Cardiac fibroblast (primary cell): ENCODE results near the gene SAMD11.

Experiments
- DNase-seq, 2 donors: peaks; one replicate each; pipeline versions ENCODE4 v3.0.0 to v3.0.0-alpha.2; 2010; ENCODE audit warnings: low read depth in 2 of 2
- H3K4me3 ChIP-seq, 2 donors: replicated peaks in 1 of 2; 1 replicate in 1 of 2; 2 replicates in 1 of 2; pipeline ENCODE4 v1.5.1; 2011; ENCODE audit warnings: low read depth in 2 of 2, low read length in 2 of 2, mild to moderate bottlenecking in 2 of 2, moderate library complexity in 1 of 2
- TF ChIP-seq, protein P1 (sequence below): IDR thresholded peaks from one replicate; pipeline ENCODE4 v1.5.1; 2011; ENCODE audit warnings: low read depth, mild to moderate bottlenecking, low read length, inconsistent platforms

Gene SAMD11

DNA sequence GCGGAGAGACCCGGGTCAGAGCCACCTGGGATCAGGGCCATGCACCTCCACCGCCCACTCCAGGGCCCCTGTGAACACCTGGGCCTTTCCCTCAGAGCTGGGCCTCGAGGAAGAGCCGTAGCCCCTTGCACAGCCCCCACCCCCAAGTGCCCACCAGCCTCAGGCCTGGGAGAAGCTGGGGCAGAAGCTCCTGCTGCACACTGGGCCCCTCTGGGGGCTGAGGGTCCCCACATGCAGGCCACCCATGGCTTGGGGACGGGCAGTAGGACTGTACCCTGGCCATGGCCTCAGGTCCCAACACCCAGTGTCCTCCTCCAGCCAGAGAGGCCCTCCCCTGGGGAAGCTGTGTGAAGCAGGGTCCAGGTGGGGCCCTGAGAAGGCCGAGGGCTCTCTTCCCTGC lies 28.9 kb downstream of the SAMD11 start:
- TF ChIP-seq, protein P1, sequence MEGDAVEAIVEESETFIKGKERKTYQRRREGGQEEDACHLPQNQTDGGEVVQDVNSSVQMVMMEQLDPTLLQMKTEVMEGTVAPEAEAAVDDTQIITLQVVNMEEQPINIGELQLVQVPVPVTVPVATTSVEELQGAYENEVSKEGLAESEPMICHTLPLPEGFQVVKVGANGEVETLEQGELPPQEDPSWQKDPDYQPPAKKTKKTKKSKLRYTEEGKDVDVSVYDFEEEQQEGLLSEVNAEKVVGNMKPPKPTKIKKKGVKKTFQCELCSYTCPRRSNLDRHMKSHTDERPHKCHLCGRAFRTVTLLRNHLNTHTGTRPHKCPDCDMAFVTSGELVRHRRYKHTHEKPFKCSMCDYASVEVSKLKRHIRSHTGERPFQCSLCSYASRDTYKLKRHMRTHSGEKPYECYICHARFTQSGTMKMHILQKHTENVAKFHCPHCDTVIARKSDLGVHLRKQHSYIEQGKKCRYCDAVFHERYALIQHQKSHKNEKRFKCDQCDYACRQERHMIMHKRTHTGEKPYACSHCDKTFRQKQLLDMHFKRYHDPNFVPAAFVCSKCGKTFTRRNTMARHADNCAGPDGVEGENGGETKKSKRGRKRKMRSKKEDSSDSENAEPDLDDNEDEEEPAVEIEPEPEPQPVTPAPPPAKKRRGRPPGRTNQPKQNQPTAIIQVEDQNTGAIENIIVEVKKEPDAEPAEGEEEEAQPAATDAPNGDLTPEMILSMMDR: no peak
- no peak overlapping the region for H3K4me3 ChIP-seq
- no peak for DNase-seq

DNA sequence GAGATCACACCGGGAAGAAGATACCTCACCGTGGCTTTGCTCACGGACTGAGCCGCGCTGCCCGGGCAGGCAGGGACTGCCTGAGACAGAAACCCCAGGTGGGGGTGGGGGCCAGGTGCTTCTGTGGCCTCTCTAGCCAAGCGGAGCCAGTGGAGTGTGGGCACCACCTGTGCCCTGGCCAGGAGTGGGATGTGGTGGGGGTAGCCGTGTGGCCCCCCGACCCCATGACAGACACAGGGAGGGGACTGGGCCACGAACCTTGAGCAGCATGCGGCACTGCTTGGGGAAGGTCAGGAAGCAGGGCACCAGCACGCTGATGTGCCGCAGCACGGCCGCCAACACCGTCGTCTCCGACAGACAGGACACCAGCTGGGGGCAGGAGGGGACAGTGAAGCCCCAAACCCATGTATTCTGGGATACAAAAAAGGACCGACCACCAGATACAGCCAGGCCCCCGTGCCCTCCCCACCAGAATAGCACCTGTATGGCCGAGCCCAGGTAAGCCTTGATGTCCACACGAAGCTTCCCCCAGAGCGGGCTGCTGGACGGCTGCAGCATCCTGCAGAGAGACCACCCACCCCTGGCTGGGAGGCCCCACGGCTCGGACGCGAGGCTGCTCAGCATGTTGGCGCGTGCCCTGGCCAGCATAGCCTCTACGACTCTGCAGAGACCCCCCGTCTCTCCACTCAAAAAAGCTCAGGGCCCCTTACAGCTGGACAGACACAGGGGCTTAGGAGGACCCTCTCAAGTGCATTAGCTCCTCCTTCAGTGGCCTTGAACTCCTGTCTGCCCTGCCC lies 30.0 kb downstream of the SAMD11 start:
- TF ChIP-seq, protein P1: no peak
- no peak overlapping the region for H3K4me3 ChIP-seq
- DNase-seq: no peak

DNA sequence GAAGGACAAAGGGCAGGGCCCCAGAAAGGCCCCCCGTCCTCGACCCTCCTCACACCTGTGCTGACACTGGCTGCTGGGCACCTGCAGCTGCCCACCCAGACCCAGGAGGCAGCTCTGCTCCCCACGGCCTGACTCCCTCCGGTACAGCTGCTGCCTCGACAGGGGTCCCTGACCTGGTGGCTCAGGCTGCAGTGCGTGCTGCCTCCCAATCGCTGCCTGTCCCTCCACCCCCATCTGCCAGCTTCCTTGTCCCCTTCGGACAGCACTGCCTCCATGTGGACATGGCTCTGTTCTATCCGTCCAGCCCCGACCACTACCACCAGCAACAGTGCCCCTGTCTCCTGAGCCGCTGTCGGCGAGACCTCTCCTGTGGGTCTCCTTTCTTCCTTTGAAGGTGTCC lies 31.2 kb downstream of the SAMD11 start:
- no peak for DNase-seq
- no peak overlapping the region for H3K4me3 ChIP-seq
- TF ChIP-seq, protein P1: no peak

GRCh38 chr1:955474-955873 lies 31.8 kb downstream of the SAMD11 start:
- TF ChIP-seq, protein P1: no peak
- no peak overlapping the region for H3K4me3 ChIP-seq
- no peak for DNase-seq

GRCh38 chr1:956636-957035 lies 32.9 kb downstream of the SAMD11 start:
- DNase-seq: no peak
- TF ChIP-seq, protein P1: no peak
- no peak overlapping the region for H3K4me3 ChIP-seq

DNA sequence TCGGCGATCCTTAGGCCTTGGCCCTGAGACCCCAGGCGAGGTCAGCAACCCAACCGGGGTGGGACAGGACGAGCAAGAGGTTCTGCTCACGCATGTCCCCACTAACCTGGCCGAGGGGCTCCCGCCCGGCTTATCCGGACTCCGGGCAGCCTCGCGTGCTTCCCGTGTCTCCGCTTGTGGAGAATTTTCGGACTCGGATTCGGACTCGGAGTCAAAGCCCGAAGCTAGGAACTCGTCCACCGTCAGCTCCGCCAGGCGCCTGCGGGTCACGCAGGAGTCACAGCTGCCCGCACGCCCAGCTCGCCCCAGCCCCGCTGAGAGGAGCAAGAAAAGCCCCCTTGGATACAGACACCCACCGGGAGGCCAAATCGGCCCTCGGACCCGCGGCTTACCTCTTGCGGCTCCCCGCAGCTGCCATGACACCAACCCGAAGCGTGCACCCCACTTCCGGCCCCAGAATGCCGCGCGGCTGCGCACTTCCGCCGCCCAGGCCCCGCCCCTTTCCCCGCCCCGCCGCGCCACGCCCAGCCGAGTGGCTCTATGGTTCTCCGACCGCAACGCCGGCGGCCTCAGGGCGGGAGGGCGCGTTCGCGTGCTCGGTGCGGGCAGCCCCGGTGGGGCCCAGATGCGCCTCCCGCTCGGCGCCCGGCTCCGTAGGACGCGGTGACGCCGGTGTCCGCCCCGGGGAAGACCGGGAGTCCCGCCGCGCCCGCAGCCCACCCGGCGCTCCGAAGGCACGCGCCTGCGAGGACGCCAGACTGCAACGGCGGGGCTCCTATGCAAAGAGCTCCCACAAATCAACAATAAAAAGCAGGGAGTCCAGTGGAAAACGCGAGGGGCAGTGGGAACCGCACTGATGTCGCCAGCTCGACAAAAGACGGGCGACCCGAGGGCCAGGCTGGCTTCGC lies 35.4 kb downstream of the SAMD11 start, which contains the start of gene NOC2L:
TSS of gene NOC2L (minus strand) at position 434 of the 908 bp plus-strand sequence. CDS start at position 418, 16 bp downstream.
- peak within 1 kb of the TSS; percentile 98 for H3K4me3 ChIP-seq
- DNase-seq: peak; percentile 89 to 91
- TF ChIP-seq, protein P1: no peak
